ENCODE measurements around the gene PIP4K2A. TPM values are rescaled to one million over a fixed set of nuclear protein-coding genes. Genes with fewer than 3 reads are reported as not detected.
A peak's percentile ranks its signal among the peaks of the same experiment; 100 is the strongest.

Gene PIP4K2A
- total RNA-seq, 1 experiment from 2014 or later = 53.6 TPM

- DNase-seq (ENCODE audit: low read depth) = no peak
- in situ Hi-C loops (cut with HindIII; ENCODE audit: low pct_unique_long_range_greater_than_20kb, low sequenced_read_pairs) = no loop called here
These were observed 96.9 kb downstream of the PIP4K2A start for GRCh38 chr10:22617516-22617915.

GRCh38 chr10:22617051-22617450 is 97.3 kb downstream of the PIP4K2A start:
- DNase-seq (ENCODE audit: low read depth) = no peak
- in situ Hi-C loops (cut with HindIII; ENCODE audit: low pct_unique_long_range_greater_than_20kb, low sequenced_read_pairs) = no loop called here

GRCh38 chr10:22615819-22616499 is 98.4 kb downstream of the PIP4K2A start:
- in situ Hi-C loops (cut with HindIII; ENCODE audit: low pct_unique_long_range_greater_than_20kb, low sequenced_read_pairs) = no loop called here

GRCh38 chr10:22615101-22615500 is 99.3 kb downstream of the PIP4K2A start:
- in situ Hi-C loops (cut with HindIII; ENCODE audit: low pct_unique_long_range_greater_than_20kb, low sequenced_read_pairs) = no loop called here
- no peak for DNase-seq (ENCODE audit: low read depth)

More at GRCh38 chr10:22615819-22616499, 98.4 kb downstream of the PIP4K2A start:
- peak; percentile 73 for DNase-seq (ENCODE audit: low read depth)

- no peak for DNase-seq (ENCODE audit: low read depth)
- in situ Hi-C loops (cut with HindIII; ENCODE audit: low pct_unique_long_range_greater_than_20kb, low sequenced_read_pairs) = no loop called here
These were observed 101.4 kb downstream of the PIP4K2A start for GRCh38 chr10:22613011-22613410.

GRCh38 chr10:22612318-22612717 is 102.1 kb downstream of the PIP4K2A start:
- in situ Hi-C loops (cut with HindIII; ENCODE audit: low pct_unique_long_range_greater_than_20kb, low sequenced_read_pairs) = no loop called here
- DNase-seq (ENCODE audit: low read depth) = no peak

GRCh38 chr10:22611425-22612115 is 102.8 kb downstream of the PIP4K2A start:
- no peak for DNase-seq (ENCODE audit: low read depth)
- in situ Hi-C loops (cut with HindIII; ENCODE audit: low pct_unique_long_range_greater_than_20kb, low sequenced_read_pairs) = no loop called here

GRCh38 chr10:22610610-22611009 is 103.8 kb downstream of the PIP4K2A start:
- in situ Hi-C loops (cut with HindIII; ENCODE audit: low pct_unique_long_range_greater_than_20kb, low sequenced_read_pairs) = no loop called here
- no peak for DNase-seq (ENCODE audit: low read depth)

- DNase-seq (ENCODE audit: low read depth) = no peak
- in situ Hi-C loops (cut with HindIII; ENCODE audit: low pct_unique_long_range_greater_than_20kb, low sequenced_read_pairs) = no loop called here
These were observed 104.5 kb downstream of the PIP4K2A start for GRCh38 chr10:22609719-22610465.

- in situ Hi-C loops (cut with HindIII; ENCODE audit: low pct_unique_long_range_greater_than_20kb, low sequenced_read_pairs) = no loop called here
- DNase-seq (ENCODE audit: low read depth) = no peak
These were observed 105.1 kb downstream of the PIP4K2A start for GRCh38 chr10:22609251-22609650.

- DNase-seq (ENCODE audit: low read depth) = no peak
- in situ Hi-C loops (cut with HindIII; ENCODE audit: low pct_unique_long_range_greater_than_20kb, low sequenced_read_pairs) = no loop called here
These were observed 107.1 kb downstream of the PIP4K2A start for GRCh38 chr10:22607261-22607660.

- DNase-seq (ENCODE audit: low read depth) = peak; percentile 82
- in situ Hi-C loops (cut with HindIII; ENCODE audit: low pct_unique_long_range_greater_than_20kb, low sequenced_read_pairs) = no loop called here
These were observed 108.2 kb downstream of the PIP4K2A start for GRCh38 chr10:22606164-22606614.

- DNase-seq (ENCODE audit: low read depth) = peak; percentile 81
- in situ Hi-C loops (cut with HindIII; ENCODE audit: low pct_unique_long_range_greater_than_20kb, low sequenced_read_pairs) = no loop called here
These were observed 109.2 kb downstream of the PIP4K2A start for GRCh38 chr10:22605168-22605567.

- no peak for DNase-seq (ENCODE audit: low read depth)
- in situ Hi-C loops (cut with HindIII; ENCODE audit: low pct_unique_long_range_greater_than_20kb, low sequenced_read_pairs) = no loop called here
These were observed 109.8 kb downstream of the PIP4K2A start for GRCh38 chr10:22604344-22605126.

GRCh38 chr10:22603581-22603980 is 110.8 kb downstream of the PIP4K2A start:
- DNase-seq (ENCODE audit: low read depth) = no peak
- in situ Hi-C loops (cut with HindIII; ENCODE audit: low pct_unique_long_range_greater_than_20kb, low sequenced_read_pairs) = no loop called here

- in situ Hi-C loops (cut with HindIII; ENCODE audit: low pct_unique_long_range_greater_than_20kb, low sequenced_read_pairs) = no loop called here
- DNase-seq (ENCODE audit: low read depth) = no peak
These were observed 112.8 kb downstream of the PIP4K2A start for GRCh38 chr10:22601618-22602017.

- in situ Hi-C loops (cut with HindIII; ENCODE audit: low pct_unique_long_range_greater_than_20kb, low sequenced_read_pairs) = loop anchor here (25.0 kb wide), 1 partner anchor 388 kb away; no protein-coding TSS in a partner anchor
- DNase-seq (ENCODE audit: low read depth) = no peak
These were observed 114.6 kb downstream of the PIP4K2A start for GRCh38 chr10:22599636-22600228.

- peak; percentile 87 for DNase-seq (ENCODE audit: low read depth)
- in situ Hi-C loops (cut with HindIII; ENCODE audit: low pct_unique_long_range_greater_than_20kb, low sequenced_read_pairs) = loop anchor here (25.0 kb wide), 1 partner anchor 388 kb away; no protein-coding TSS in a partner anchor
These were observed 115.3 kb downstream of the PIP4K2A start for GRCh38 chr10:22599048-22599561.

Measured in Caki2 (cell line).